Cardiac muscle cell (in vitro differentiated cells and primary cell): ENCODE data around the gene ADAMTS2. TPM values are rescaled to one million over a fixed set of nuclear protein-coding genes. Genes with fewer than 3 reads are reported as not detected.

Source experiments
- DNase-seq, 2 donors: peaks; one replicate each; pipeline versions ENCODE4 v3.0.0 to v3.0.0-alpha.2; 2010 to 2017; ENCODE audit warnings: low read depth in 1 of 2, low spot score in 1 of 2
- H3K27ac ChIP-seq: fragments of 200-600 bp; sonication (generic); 2 replicates; pipeline ENCODE4 v1.5.1; 2016
- H3K27me3 ChIP-seq: fragments of 200-600 bp; sonication (generic); 2 replicates; pipeline ENCODE4 v1.6.0; 2016; ENCODE audit warnings: control low read depth
- H3K36me3 ChIP-seq: fragments of 200-600 bp; sonication (generic); 2 replicates; pipeline ENCODE4 v1.5.1; 2016; ENCODE audit warnings: control low read depth
- H3K4me1 ChIP-seq: fragments of 200-600 bp; sonication (generic); 2 replicates; pipeline ENCODE4 v1.8.1; 2017; ENCODE audit warnings: low read depth, mild to moderate bottlenecking, mixed run types
- H3K4me3 ChIP-seq: fragments of 200-600 bp; sonication (generic); 2 replicates; pipeline ENCODE4 v1.5.1; 2016; ENCODE audit warnings: mild to moderate bottlenecking
- H3K9me3 ChIP-seq: fragments of 200-600 bp; sonication (generic); 2 replicates; pipeline ENCODE4 v1.5.1; 2017; ENCODE audit warnings: low read depth, mild to moderate bottlenecking, control low read depth
- CTCF ChIP-seq: IDR thresholded peaks from 2 replicates; pipeline ENCODE4 v1.5.1; 2012; ENCODE audit warnings: low read depth, mild to moderate bottlenecking, low read length
- polyA plus RNA-seq: library from polyadenylated mRNA; unstranded; fragments of >200 nt; fragmentation: Nextera tagmentation; extraction: Ambion mirVana; gene quantifications from 2 replicates; pipeline ENCODE4 v1.2.1, GENCODE V29; 2016
- total RNA-seq: library from RNA; depleted of rRNA; stranded (reverse); fragments of >200 nt; gene quantifications from 2 replicates; pipeline ENCODE4 v1.2.3, GENCODE V29; 2016

The ADAMTS2 gene
- total and polyA plus RNA-seq, 2 experiments from 2014 or later, result 3.1 to 8.8 TPM

- no peak for DNase-seq
- H3K4me1 ChIP-seq, result no peaks in the 10 kb centered on the region
- no peaks in the 10 kb centered on the region for H3K9me3 ChIP-seq
- H3K36me3 ChIP-seq, result no peaks in the 10 kb centered on the region
- H3K4me3 ChIP-seq, result no peak overlapping the region
- TF ChIP-seq CTCF, result no peak
- H3K27me3 ChIP-seq, result no peaks in the 10 kb centered on the region
- no peak overlapping the region for H3K27ac ChIP-seq
Observed at GRCh38 chr5:179165421-179166170, 179.7 kb downstream of the ADAMTS2 start.

- H3K9me3 ChIP-seq, result no peaks in the 10 kb centered on the region
- H3K36me3 ChIP-seq, result no peaks in the 10 kb centered on the region
- H3K4me3 ChIP-seq, result no peak overlapping the region
- no peak for DNase-seq
- TF ChIP-seq CTCF, result no peak
- no peaks in the 10 kb centered on the region for H3K27me3 ChIP-seq
- no peaks in the 10 kb centered on the region for H3K4me1 ChIP-seq
- H3K27ac ChIP-seq, result no peak overlapping the region
Observed at GRCh38 chr5:179164331-179165311, 180.6 kb downstream of the ADAMTS2 start.

GRCh38 chr5:179163236-179164155 is 181.8 kb downstream of the ADAMTS2 start:
- Histone ChIP-seq H3K27me3 (no peaks in the 10 kb centered on the region), H3K4me3 (no peak overlapping the region), H3K36me3 (no peaks in the 10 kb centered on the region), H3K27ac (no peak overlapping the region), H3K9me3 (no peaks in the 10 kb centered on the region), H3K4me1 (no peaks in the 10 kb centered on the region)
- no peak for TF ChIP-seq CTCF
- no peak for DNase-seq

- H3K27ac ChIP-seq, result no peak overlapping the region
- H3K9me3 ChIP-seq, result no peaks in the 10 kb centered on the region
- no peak overlapping the region for H3K4me3 ChIP-seq
- H3K27me3 ChIP-seq, result no peaks in the 10 kb centered on the region
- no peak for DNase-seq
- H3K36me3 ChIP-seq, result no peaks in the 10 kb centered on the region
- no peaks in the 10 kb centered on the region for H3K4me1 ChIP-seq
- TF ChIP-seq CTCF, result no peak
Observed at GRCh38 chr5:179162351-179163235, 182.7 kb downstream of the ADAMTS2 start.
